Activated CD4-positive, CD25-positive, alpha-beta regulatory T cell (primary cell): ENCODE results near the gene FYB1.
"Not testable (repeated sequence)": the region's sequence is repeated elsewhere in the genome, so short reads cannot be mapped to it uniquely, and the experiment has no call there.

Experiments
- DNase-seq, 4 experiments: peaks; one replicate each; lab custom pipeline; 2025; lab: John Stamatoyannopoulos, UW

The FYB1 gene

DNA sequence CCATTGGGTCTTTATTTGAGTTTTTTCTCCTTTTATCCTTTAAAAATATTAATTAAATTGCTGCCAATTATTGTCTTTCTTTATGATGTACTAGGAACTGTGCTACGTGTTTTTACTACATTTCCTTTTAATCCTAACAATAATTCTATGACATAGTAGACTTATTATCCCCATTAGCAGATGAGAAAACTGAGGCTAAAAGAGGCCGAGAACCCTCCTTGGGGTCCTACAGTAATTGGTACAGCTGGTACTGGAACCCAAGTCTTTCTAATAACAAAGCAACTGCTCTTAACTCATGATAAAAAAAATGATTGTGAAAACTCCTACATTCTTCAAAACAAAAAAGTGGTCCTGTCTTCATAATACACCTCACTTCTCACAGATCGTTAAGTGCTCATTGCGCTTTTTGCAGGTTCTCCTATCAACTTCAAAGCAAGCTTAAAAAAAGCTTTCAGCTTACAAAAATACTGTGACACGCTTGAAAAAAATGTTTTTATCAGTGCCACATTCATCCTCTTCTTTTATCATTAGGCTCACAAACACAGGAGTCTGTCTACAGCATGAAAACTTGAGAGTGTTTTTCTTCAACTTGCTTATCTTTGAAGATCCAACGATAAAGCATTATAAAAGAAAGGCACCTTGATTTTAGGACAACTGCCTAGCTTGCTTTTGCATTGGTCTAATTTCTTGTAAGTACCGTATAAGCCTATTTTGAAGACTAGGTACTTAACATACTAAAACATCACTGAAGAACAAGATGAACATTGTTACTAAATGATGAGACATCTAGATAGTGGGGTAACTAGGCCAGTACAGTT lies 32.4 kb downstream of the FYB1 start:
- no peak for DNase-seq

DNA sequence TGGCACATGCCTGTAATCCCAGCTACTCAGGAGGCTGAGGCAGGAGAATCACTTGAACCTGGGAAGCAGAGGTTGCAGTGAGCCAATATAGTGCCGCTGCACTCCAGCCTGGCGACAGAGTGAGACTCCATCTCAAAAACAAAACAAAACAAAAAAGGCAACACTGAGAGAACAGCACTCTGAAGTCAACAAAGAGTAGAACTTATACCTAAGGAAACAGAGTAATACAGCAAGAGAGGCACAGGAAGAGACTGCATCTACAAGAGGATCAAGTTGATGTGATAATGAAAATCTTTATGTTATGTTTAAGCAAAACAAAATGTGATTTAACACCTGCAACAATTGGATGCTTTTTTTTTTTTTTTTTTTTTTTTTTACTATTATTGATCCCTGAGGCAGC lies 33.1 kb downstream of the FYB1 start:
- DNase-seq, result no peak

- DNase-seq, result no peak
Observed at GRCh38 chr5:39185761-39186160, 33.6 kb downstream of the FYB1 start.

DNA sequence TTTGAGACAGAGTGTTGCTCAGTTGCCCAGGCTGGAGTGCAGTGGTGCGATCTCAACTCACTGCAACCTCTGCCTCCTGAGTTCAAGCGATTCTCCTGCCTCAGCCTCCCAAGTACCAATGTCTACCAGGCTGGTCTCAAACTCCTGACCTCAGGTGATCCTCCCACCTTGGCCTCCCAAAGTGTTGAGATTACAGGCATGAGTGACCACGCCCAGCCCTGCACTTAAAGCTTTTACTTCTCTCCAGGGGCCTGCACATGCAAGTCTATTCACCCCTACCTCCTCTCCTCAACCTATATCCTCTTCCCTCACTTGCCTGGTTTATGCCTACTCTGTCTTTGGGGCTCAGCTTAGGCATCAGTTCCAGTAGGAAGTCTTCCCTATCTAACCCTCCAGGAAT lies 39.8 kb downstream of the FYB1 start:
- DNase-seq, result not testable (repeated sequence)

DNA sequence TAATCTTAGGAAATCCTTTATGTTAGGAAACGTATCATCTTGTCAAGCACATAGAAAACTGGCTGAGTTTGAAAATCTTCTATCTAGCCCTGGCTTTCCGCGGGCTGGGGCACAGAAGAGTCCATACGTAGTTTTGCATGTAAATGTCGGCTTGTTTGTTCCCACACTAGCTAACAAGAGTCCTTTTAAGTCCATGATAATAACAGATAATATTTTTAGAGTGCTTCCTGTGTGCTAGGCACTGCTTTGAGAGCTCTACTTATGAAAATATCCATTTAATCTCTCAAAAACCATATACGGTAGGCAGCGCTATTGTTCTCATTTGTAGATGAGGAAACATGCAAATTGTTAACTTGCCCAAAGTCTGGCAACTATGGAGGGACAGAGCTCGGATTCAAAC lies 40.5 kb downstream of the FYB1 start:
- DNase-seq, result no peak

GRCh38 chr5:39178171-39178570 lies 41.2 kb downstream of the FYB1 start:
- DNase-seq, result no peak

DNA sequence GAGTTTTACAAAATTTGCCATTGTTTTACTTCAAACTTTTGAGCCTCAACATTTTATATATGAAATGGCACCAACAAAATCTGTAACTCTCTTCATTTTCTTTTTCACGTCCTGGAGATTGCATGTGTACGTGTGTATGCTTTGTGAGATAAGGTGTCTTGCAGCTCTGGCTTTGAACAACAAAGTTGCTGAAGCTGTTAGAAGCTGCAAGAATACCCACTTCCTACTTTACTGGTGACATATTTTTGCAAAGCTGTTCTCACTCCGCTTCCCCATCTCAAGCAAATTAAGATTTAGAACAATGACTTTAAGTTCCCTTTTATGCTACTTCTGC lies 41.8 kb downstream of the FYB1 start:
- no peak for DNase-seq

DNA sequence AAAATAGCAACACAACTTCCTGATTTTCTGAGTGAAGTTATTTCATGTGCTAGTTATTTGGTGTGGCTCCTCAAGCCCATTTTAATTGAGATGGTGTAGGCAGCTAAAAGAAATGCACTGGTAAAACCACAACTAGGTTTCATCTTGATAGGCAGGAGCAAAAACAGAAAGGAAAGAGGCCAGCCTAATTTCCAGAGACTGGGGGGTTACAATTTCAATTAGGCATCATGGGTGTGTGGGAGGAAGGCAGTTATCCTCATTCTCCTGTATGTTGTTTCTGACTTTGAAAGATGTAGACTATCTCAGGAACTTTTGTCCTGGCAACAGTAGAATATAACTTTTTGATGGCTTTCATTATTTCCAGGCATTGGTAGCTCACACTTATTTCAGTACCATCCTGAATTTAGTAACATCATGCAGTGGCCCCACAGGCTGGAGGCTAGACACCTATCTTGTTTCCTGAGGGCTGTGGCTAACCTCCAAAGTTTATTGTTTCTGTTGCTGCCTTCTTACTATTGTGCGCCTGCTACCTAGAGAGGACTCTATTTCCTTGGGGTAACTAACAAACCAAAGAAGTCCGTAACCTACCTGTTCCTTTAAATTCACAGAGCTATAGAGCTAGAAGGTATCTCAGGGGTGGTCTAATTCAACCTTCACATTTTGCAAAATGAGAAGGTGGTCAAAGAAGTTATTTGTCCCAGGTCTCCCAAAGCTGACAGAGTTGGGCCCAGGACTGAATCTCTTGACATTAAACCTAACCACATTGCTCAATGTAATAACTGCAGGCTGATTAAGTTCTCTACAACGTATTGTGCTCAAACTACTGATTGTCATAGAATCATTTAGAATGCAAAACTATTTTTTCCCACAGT lies 42.4 kb downstream of the FYB1 start:
- DNase-seq, result no peak

- DNase-seq, result no peak
Observed at GRCh38 chr5:39175273-39175955, 43.9 kb downstream of the FYB1 start.

- no peak for DNase-seq
Observed at GRCh38 chr5:39173069-39173468, 46.3 kb downstream of the FYB1 start.

- no peak for DNase-seq
Observed at GRCh38 chr5:39172593-39172992, 46.8 kb downstream of the FYB1 start.

GRCh38 chr5:39171647-39172046 lies 47.7 kb downstream of the FYB1 start:
- DNase-seq, result no peak

GRCh38 chr5:39169081-39169480 lies 50.3 kb downstream of the FYB1 start:
- no peak for DNase-seq

DNA sequence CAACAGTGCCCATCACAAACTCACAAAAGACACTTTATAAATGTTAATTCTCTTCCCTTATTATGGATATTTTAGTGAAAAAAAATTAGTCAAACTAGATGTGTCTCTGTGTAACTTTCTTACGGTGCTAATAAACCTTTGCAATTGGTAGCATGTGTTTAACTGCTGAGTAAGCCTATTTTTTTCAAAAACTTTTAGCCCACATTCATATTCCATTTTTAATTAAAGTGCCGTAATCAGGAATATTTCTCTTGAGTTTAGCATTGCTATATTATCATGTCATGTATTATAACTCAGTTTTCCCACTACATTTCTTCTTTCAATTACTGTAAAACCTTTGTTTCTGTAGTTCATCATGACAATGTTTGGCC lies 51.4 kb downstream of the FYB1 start:
- DNase-seq, result no peak

GRCh38 chr5:39167141-39167971 lies 52.0 kb downstream of the FYB1 start:
- DNase-seq, result no peak

DNA sequence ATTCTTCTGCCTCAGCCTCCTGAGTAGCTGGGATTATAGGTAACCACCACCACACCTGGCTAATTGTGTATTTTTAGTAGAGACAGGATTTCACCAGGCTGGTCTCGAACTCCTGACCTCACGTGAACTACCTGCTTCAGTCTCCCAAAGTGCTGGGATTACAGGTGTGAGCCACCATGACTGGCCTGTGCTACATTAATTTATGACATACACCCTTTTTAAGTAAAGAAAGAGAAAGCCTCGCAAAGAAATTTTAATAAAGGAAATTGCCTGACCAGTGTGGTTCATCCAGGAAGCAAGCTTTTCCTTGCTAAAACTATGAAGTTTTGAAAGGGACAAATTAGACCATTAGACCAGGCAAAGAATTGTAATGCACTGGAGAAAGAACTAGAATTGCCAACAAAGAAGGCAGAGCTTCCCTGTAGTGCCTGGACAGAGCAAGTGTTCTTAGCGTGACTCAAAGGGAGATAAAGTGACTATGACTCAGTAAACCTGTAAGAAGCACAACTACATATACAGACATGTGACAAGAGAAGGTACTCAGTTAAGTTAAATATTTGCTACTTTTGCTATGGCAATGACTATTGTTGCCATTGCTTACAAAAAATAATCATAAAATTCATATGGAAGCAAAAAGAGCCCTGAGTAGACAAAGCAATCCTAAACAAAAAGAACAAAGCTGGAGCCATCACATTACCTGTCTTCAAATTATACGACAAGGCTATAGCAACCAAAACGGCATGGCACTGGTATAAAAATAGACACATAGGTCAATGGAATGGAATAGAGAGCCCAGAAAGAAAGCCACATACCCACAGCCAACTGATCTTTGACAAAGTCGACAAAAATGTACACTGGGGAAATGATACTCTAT lies 54.6 kb downstream of the FYB1 start:
- no peak for DNase-seq

GRCh38 chr5:39164016-39164415 lies 55.3 kb downstream of the FYB1 start:
- peak in 1 of 4 experiments; percentile 18 for DNase-seq

- no peak for DNase-seq
Observed at GRCh38 chr5:39161578-39161977, 57.8 kb downstream of the FYB1 start.

DNA sequence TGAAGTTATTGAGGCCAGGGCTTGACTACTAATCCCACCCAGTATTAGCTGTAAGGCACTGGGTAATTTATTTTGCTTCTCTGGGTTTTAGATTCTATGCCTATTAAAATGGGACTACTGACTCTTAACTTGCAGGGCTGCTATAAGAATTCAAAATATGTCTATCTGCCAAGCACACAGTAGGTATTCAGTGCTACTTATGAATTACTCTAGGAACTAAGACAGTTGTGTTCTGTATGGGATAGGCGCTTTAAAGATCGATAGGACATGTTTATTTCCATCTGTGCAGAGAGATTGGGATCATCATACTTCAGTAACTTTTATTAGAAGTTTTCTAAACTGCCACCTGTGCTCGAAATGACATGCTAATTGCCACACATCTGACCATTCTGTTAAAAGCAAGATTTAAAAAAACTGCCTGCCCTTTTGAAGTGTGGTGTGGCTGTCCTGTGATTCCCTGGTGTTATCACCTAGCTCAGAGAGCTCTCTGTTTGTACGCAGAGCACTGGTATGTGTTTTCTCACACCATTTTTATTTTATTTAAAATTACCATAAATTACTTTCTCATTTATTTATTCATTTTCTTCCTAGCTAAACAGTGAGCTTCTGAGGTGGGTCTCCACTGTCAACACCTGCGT lies 58.7 kb downstream of the FYB1 start:
- DNase-seq, result no peak

DNA sequence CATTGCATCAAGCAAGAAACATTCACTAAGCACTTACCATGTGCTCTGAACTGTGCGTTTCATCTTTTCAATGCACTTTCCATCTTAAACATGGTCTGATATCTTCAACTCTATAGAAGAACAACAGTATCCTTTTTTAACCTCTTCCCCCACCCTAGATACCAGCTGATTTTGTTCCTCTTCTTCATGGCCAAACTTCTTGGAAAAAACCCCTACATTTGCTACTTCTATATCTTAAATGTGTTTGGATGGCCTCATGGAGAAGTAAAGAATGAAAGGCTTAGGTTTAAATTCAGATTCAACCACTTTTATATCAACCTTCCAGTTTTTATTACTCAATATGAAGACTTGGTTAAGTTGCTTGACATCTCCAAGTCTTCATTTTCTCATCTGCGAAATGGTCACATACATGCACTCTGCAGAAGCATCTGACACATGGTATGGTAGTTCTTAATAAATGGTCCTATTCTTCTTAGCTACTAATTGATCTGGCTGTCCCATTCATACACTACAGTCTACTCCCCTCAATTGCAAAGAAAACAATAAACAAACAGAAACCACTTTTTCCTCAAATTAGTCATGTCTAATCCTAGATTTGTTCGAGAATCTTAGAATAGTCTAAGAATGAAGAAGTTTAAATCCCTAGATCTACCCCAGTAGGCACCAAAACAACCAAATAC lies 59.4 kb downstream of the FYB1 start:
- no peak for DNase-seq
